IMR-90 (cell line): ENCODE results near the gene GUCY2F. TPM values are rescaled to one million over a fixed set of nuclear protein-coding genes. Genes with fewer than 3 reads are reported as not detected.

Source experiments
- ATAC-seq: fragments of 200-7000 bp; cut with Tn5 transposase; 2 replicates; pipeline ENCODE4 v1.9.1; 2020; ENCODE audit warnings: low read depth, mild to moderate bottlenecking, moderate library complexity
- BruUV-seq: library from RNA; stranded (reverse); fragments of 400-500 nt; replicated peaks from 2 replicates; lab custom pipeline; 2021; lab: Mats Ljungman, UMichigan
- CTCF ChIA-PET: fragments of 300-600 bp; formaldehyde crosslinking; extraction: SDS; loops from one replicate; lab custom pipeline; 2021; ENCODE audit warnings: antibody characterized with exemption; lab: Yijun Ruan, JAX
- POLR2A ChIA-PET: fragments of 300-600 bp; sonication (Branson Sonifier 250); formaldehyde crosslinking; loops from one replicate; lab custom pipeline; 2022; ENCODE audit warnings: antibody characterized with exemption; ENCODE audit not compliant: unreplicated experiment; lab: Charles Lee
- DNase-seq: peaks from one replicate; pipeline ENCODE4 v3.0.0; 2013
- H2AFZ ChIP-seq: replicated peaks from 2 replicates; pipeline ENCODE3; 2013; ENCODE audit warnings: low read length, mild to moderate bottlenecking; ENCODE audit not compliant: poor library complexity
- H2AK5ac ChIP-seq: 2 replicates; pipeline ENCODE4 v1.6.1; 2013; ENCODE audit warnings: low read depth, low read length, inconsistent platforms
- H2AK9ac ChIP-seq: replicated peaks from 2 replicates; pipeline ENCODE3; 2013; ENCODE audit warnings: mild to moderate bottlenecking, low read depth, low read length, moderate library complexity; ENCODE audit not compliant: poor library complexity
- H2BK120ac ChIP-seq: 2 replicates; pipeline ENCODE4 v1.6.1; 2013; ENCODE audit warnings: low read depth, low read length, inconsistent platforms
- H2BK15ac ChIP-seq: 3 replicates; pipeline ENCODE4 v1.6.1; 2013; ENCODE audit warnings: low read depth, low read length, inconsistent platforms
- H2BK20ac ChIP-seq: 2 replicates; pipeline ENCODE4 v1.6.1; 2013; ENCODE audit warnings: low read depth, mild to moderate bottlenecking, inconsistent platforms, low read length, moderate library complexity
- H2BK5ac ChIP-seq: 2 replicates; pipeline ENCODE4 v1.6.1; 2013; ENCODE audit warnings: mild to moderate bottlenecking, low read depth, low read length, inconsistent platforms; ENCODE audit not compliant: poor library complexity, severe bottlenecking
- H3K14ac ChIP-seq: replicated peaks from 2 replicates; pipeline ENCODE4 v1.6.1; 2013; ENCODE audit warnings: low read depth, low read length, inconsistent platforms
- H3K18ac ChIP-seq: 2 replicates; pipeline ENCODE4 v1.6.1; 2013; ENCODE audit warnings: low read depth, low read length, control low read depth
- H3K23ac ChIP-seq: 2 replicates; pipeline ENCODE4 v1.6.1; 2013; ENCODE audit warnings: low read depth, low read length, inconsistent platforms
- H3K27ac ChIP-seq: 2 replicates; pipeline ENCODE4 v1.5.1; 2013; ENCODE audit warnings: mild to moderate bottlenecking, control low read depth, low read length; ENCODE audit not compliant: insufficient read depth
- H3K27me3 ChIP-seq: 2 replicates; pipeline ENCODE4 v1.6.1; 2013; ENCODE audit warnings: low read length; ENCODE audit not compliant: control insufficient read depth, insufficient read depth
- H3K36me3 ChIP-seq: 2 replicates; pipeline ENCODE4 v1.6.1; 2013; ENCODE audit warnings: low read length, mixed read lengths; ENCODE audit not compliant: control insufficient read depth, insufficient read depth
- H3K4ac ChIP-seq: 2 replicates; pipeline ENCODE4 v1.6.1; 2013; ENCODE audit warnings: low read depth, low read length, inconsistent platforms
- H3K4me1 ChIP-seq: 2 replicates; pipeline ENCODE4 v1.6.1; 2013; ENCODE audit warnings: low read length, mixed read lengths; ENCODE audit not compliant: control insufficient read depth, insufficient read depth
- H3K4me2 ChIP-seq: 2 replicates; pipeline ENCODE4 v1.6.1; 2013; ENCODE audit warnings: low read depth, mild to moderate bottlenecking, control low read depth, low read length, moderate library complexity
- H3K4me3 ChIP-seq: 2 replicates; pipeline ENCODE4 v1.5.1; 2013; ENCODE audit warnings: low read depth, mild to moderate bottlenecking, control low read depth, low read length, moderate library complexity; ENCODE audit not compliant: insufficient read depth
- H3K56ac ChIP-seq: 2 replicates; pipeline ENCODE4 v1.6.1; 2013; ENCODE audit warnings: low read length, inconsistent platforms; ENCODE audit not compliant: insufficient read depth; ENCODE audit errors: extremely low read depth
- H3K79me1 ChIP-seq, 2 experiments: 2 replicates each; pipeline ENCODE4 v1.6.1; 2013; ENCODE audit warnings: low read length in 2 of 2, inconsistent platforms in 1 of 2, low read depth in 1 of 2
- H3K9ac ChIP-seq: 2 replicates; pipeline ENCODE4 v1.6.1; 2013; ENCODE audit warnings: low read depth, low read length, control low read depth
- H3K9me1 ChIP-seq: 2 replicates; pipeline ENCODE4 v1.6.1; 2013; ENCODE audit warnings: low read length, inconsistent platforms; ENCODE audit not compliant: insufficient read depth
- H3K9me3 ChIP-seq: 2 replicates; pipeline ENCODE4 v1.6.1; 2013; ENCODE audit warnings: low read length; ENCODE audit not compliant: control insufficient read depth, insufficient read depth
- H4K20me1 ChIP-seq: 2 replicates; pipeline ENCODE4 v1.6.1; 2013; ENCODE audit warnings: low read length, inconsistent platforms; ENCODE audit not compliant: insufficient read depth
- H4K5ac ChIP-seq: 2 replicates; pipeline ENCODE4 v1.6.1; 2013; ENCODE audit warnings: mild to moderate bottlenecking, low read depth, low read length, control low read depth
- H4K8ac ChIP-seq, 2 experiments: 2 replicates each; pipeline ENCODE4 v1.6.1; 2013; ENCODE audit warnings: low read depth in 2 of 2, low read length in 2 of 2, control low read depth in 1 of 2, inconsistent platforms in 1 of 2
- H4K91ac ChIP-seq: 2 replicates; pipeline ENCODE4 v1.6.1; 2013; ENCODE audit warnings: low read depth, low read length, inconsistent platforms; ENCODE audit not compliant: insufficient read depth
- BHLHE40 ChIP-seq: fragments of 150-350 bp; IDR thresholded peaks from 2 replicates; pipeline ENCODE4 v1.6.1; 2016; ENCODE audit warnings: mild to moderate bottlenecking, low read depth, low read length
- CTCF ChIP-seq: conservative IDR thresholded peaks from 2 replicates; pipeline ENCODE4 v1.5.1; 2012; ENCODE audit warnings: mild to moderate bottlenecking, low read depth, low read length, improper control_type of control experiment
- ELK1 ChIP-seq: fragments of 150-350 bp; IDR thresholded peaks from 2 replicates; pipeline ENCODE4 v1.6.1; 2016; ENCODE audit warnings: low read depth, mild to moderate bottlenecking, low read length, moderate library complexity, borderline replicate concordance
- FOS ChIP-seq: fragments of 150-350 bp; IDR thresholded peaks from 2 replicates; pipeline ENCODE4 v1.6.1; 2016; ENCODE audit warnings: low read depth, low read length
- MAFK ChIP-seq: IDR thresholded peaks from 2 replicates; pipeline ENCODE4 v1.6.1; 2012; ENCODE audit warnings: low read depth, low read length, improper control_type of control experiment
- MAZ ChIP-seq: IDR thresholded peaks from 2 replicates; pipeline ENCODE4 v1.6.1; 2012; ENCODE audit warnings: low read depth, mild to moderate bottlenecking, low read length, improper control_type of control experiment, moderate library complexity, borderline replicate concordance
- POLR2A ChIP-seq: IDR thresholded peaks from 2 replicates; pipeline ENCODE4 v1.6.1; 2012; ENCODE audit warnings: mild to moderate bottlenecking, low read depth, low read length
- RAD21 ChIP-seq: IDR thresholded peaks from 2 replicates; pipeline ENCODE4 v1.6.1; 2012; ENCODE audit warnings: low read length, improper control_type of control experiment
- RCOR1 ChIP-seq: IDR thresholded peaks from 2 replicates; pipeline ENCODE4 v1.6.1; 2012; ENCODE audit warnings: mild to moderate bottlenecking, low read length, improper control_type of control experiment; ENCODE audit not compliant: insufficient replicate concordance
- RFX5 ChIP-seq: IDR thresholded peaks from 2 replicates; pipeline ENCODE4 v1.8.0; 2012; ENCODE audit warnings: low read depth, mild to moderate bottlenecking, low read length, moderate library complexity
- USF2 ChIP-seq: fragments of 150-350 bp; IDR thresholded peaks from 2 replicates; pipeline ENCODE4 v1.6.1; 2017; ENCODE audit warnings: mild to moderate bottlenecking, antibody characterized with exemption, low read length, low read depth
- dilution Hi-C: fragments of 300-500 bp; cut with HindIII; formaldehyde crosslinking; loops from one replicate; pipeline ENCODE4 v1.14.3; 2018; ENCODE audit warnings: low sequenced_read_pairs; ENCODE audit not compliant: unreplicated experiment
- in situ Hi-C: fragments of 300-500 bp; cut with MboI; formaldehyde crosslinking; loops from 3 replicates; pipeline ENCODE4 v1.14.3; 2019; ENCODE audit warnings: low sequenced_read_pairs, inconsistent platforms, mixed read lengths
- intact Hi-C: fragments of 100-400 bp; cut with micrococcal nuclease; formaldehyde crosslinking; loops from 2 replicates; pipeline ENCODE4 v1.10.0; 2022
- polyA plus RNA-seq, 3 experiments: library from polyadenylated mRNA; depleted of rRNA; stranded (reverse); fragments of >200 nt; gene quantifications; 2 replicates each; pipeline ENCODE4 v1.2.3, GENCODE V29; 2012; ENCODE audit warnings: low replicate concordance in 1 of 3
- total RNA-seq: library from RNA; depleted of rRNA; stranded (reverse); fragments of >200 nt; gene quantifications from 2 replicates; pipeline ENCODE4 v1.2.3, GENCODE V29; 2012

GUCY2F gene
- total and polyA plus RNA-seq, 2 of the 4 experiments (the other 2 are of a cell fraction): not detected

GRCh38 chrX:109345856-109346255 is 136.0 kb downstream of the GUCY2F start:
- intact Hi-C loops (no loop called here), dilution Hi-C loops (no loop called here), in situ Hi-C loops (no loop called here)
- no TSS peak for BruUV-seq
- no peak overlapping the region for H3K4ac ChIP-seq
- no peaks in the 10 kb centered on the region for H3K79me1 ChIP-seq
- H2BK120ac ChIP-seq: no peak overlapping the region
- H3K36me3 ChIP-seq: no peaks in the 10 kb centered on the region
- H3K27me3 ChIP-seq: peaks cover 7% of the 10 kb centered on the region
- TF ChIP-seq RCOR1 (no peak), RAD21 (no peak), CTCF (no peak), MAZ (no peak), FOS (no peak), POLR2A (no peak), RFX5 (no peak), USF2 (no peak), MAFK (no peak), ELK1 (no peak), BHLHE40 (no peak)
- no peak overlapping the region for H2BK5ac ChIP-seq
- H3K9ac ChIP-seq: no peak overlapping the region
- H3K56ac ChIP-seq: no peak overlapping the region
- no peaks in the 10 kb centered on the region for H4K20me1 ChIP-seq
- no peak overlapping the region for H3K18ac ChIP-seq
- H3K27ac ChIP-seq: no peak overlapping the region
- H2AK5ac ChIP-seq: no peak overlapping the region
- H4K91ac ChIP-seq: no peak overlapping the region
- H2BK20ac ChIP-seq: no peak overlapping the region
- H2BK15ac ChIP-seq: no peak overlapping the region
- no peak overlapping the region for H4K8ac ChIP-seq
- H3K4me3 ChIP-seq: no peak overlapping the region
- ATAC-seq (no peak), DNase-seq (no peak)
- no peaks in the 10 kb centered on the region for H3K4me1 ChIP-seq
- no peak overlapping the region for H3K14ac ChIP-seq
- H4K5ac ChIP-seq: no peak overlapping the region
- H3K9me1 ChIP-seq: no peaks in the 10 kb centered on the region
- H3K4me2 ChIP-seq: no peak overlapping the region
- H2AK9ac ChIP-seq: no peak overlapping the region
- no peak overlapping the region for H3K23ac ChIP-seq
- H2AFZ ChIP-seq: no peak overlapping the region
- ChIA-PET POLR2A (no interaction called here), CTCF (no interaction called here)
- no peaks in the 10 kb centered on the region for H3K9me3 ChIP-seq
